KMS-11 (cell line): ENCODE measurements around the gene STK40.

Experiments used
- H2AFZ ChIP-seq: fragments of 200-600 bp; sonication (generic); 2 replicates; pipeline ENCODE4 v1.6.1; 2016; ENCODE audit warnings: antibody characterized with exemption, mixed run types, low read depth
- H3K27ac ChIP-seq: fragments of 200-600 bp; sonication (generic); 2 replicates; pipeline ENCODE4 v1.6.1; 2016; ENCODE audit warnings: mild to moderate bottlenecking, mixed run types
- H3K27me3 ChIP-seq: fragments of 200-600 bp; sonication (generic); 2 replicates; pipeline ENCODE4 v1.6.1; 2017; ENCODE audit warnings: mild to moderate bottlenecking, low read depth, mixed run types, moderate library complexity; ENCODE audit not compliant: insufficient read depth
- H3K36me3 ChIP-seq: fragments of 200-600 bp; sonication (generic); 2 replicates; pipeline ENCODE4 v1.6.1; 2017; ENCODE audit warnings: mild to moderate bottlenecking, mixed run types; ENCODE audit not compliant: insufficient read depth
- H3K4me1 ChIP-seq: fragments of 200-600 bp; sonication (generic); 2 replicates; pipeline ENCODE4 v1.6.1; 2016; ENCODE audit warnings: mild to moderate bottlenecking, low read depth, mixed run types; ENCODE audit not compliant: poor library complexity, severe bottlenecking
- H3K4me2 ChIP-seq: fragments of 200-600 bp; sonication (generic); 2 replicates; pipeline ENCODE4 v1.7.0; 2016; ENCODE audit warnings: mild to moderate bottlenecking, mixed run types
- H3K4me3 ChIP-seq: fragments of 200-600 bp; sonication (generic); IDR thresholded peaks from 2 replicates; pipeline ENCODE4 v1.6.1; 2017; ENCODE audit warnings: low read depth, low read length, mixed read lengths; ENCODE audit not compliant: insufficient read depth
- H3K79me2 ChIP-seq: fragments of 200-600 bp; sonication (generic); 2 replicates; pipeline ENCODE4 v1.6.1; 2016; ENCODE audit warnings: low read depth, mixed run types; ENCODE audit not compliant: insufficient read depth
- H3K9ac ChIP-seq: fragments of 200-600 bp; sonication (generic); 2 replicates; pipeline ENCODE4 v1.6.1; 2016; ENCODE audit warnings: mild to moderate bottlenecking, mixed run types
- H4K20me1 ChIP-seq: fragments of 200-600 bp; sonication (generic); 2 replicates; pipeline ENCODE4 v1.6.1; 2016; ENCODE audit warnings: mild to moderate bottlenecking, mixed run types; ENCODE audit not compliant: insufficient read depth
- TF ChIP-seq, protein P1 (sequence below): fragments of 200-600 bp; sonication (generic); conservative IDR thresholded peaks from 2 replicates; pipeline ENCODE4 v1.6.1; 2017; ENCODE audit warnings: low read depth, mild to moderate bottlenecking, antibody characterized with exemption, low read length, moderate library complexity, mixed read lengths

STK40 gene

DNA sequence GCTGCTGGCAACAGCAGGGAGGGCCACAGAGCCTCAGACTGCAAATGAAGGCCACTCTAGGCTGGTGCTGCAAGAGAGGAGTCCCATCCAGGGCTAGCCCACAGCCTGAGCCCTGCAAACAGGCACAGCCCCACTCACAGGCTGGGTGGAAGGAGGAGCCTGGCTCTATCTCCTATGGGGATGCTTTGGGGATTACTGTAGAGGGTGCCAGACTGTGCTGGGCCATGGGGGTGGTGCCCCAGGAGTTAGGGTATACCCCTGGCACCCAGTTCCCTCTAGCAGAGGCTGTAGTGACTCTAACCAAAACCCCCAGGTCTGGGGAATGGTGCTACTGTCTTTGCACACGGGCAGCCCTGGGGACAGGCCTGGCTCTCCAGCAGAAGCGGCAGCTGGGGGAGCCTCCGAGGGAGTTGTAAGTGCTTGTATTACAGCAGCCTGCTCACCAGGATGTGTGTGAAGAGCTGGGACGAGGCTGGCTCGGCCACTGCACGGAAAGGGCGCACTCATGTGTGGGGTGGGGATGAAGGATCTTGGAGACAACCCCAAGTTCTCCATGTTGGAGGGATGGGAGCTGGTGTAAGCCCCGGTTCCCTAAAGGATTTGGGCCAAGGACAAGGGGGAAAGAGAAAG, 38.9 kb downstream of the STK40 start:
- H3K79me2 ChIP-seq = no peaks in the 10 kb centered on the region
- no peaks in the 10 kb centered on the region for H3K36me3 ChIP-seq
- H3K4me3 ChIP-seq = no peak overlapping the region
- H2AFZ ChIP-seq = no peak overlapping the region
- no peak overlapping the region for H3K9ac ChIP-seq
- H3K27ac ChIP-seq = no peak overlapping the region
- no peaks in the 10 kb centered on the region for H3K27me3 ChIP-seq
- H4K20me1 ChIP-seq = no peaks in the 10 kb centered on the region
- TF ChIP-seq, protein P1, sequence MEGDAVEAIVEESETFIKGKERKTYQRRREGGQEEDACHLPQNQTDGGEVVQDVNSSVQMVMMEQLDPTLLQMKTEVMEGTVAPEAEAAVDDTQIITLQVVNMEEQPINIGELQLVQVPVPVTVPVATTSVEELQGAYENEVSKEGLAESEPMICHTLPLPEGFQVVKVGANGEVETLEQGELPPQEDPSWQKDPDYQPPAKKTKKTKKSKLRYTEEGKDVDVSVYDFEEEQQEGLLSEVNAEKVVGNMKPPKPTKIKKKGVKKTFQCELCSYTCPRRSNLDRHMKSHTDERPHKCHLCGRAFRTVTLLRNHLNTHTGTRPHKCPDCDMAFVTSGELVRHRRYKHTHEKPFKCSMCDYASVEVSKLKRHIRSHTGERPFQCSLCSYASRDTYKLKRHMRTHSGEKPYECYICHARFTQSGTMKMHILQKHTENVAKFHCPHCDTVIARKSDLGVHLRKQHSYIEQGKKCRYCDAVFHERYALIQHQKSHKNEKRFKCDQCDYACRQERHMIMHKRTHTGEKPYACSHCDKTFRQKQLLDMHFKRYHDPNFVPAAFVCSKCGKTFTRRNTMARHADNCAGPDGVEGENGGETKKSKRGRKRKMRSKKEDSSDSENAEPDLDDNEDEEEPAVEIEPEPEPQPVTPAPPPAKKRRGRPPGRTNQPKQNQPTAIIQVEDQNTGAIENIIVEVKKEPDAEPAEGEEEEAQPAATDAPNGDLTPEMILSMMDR = no peak
- no peak overlapping the region for H3K4me2 ChIP-seq
- no peaks in the 10 kb centered on the region for H3K4me1 ChIP-seq

- TF ChIP-seq, protein P1 = no peak
- H3K36me3 ChIP-seq = no peaks in the 10 kb centered on the region
Observed at GRCh38 chr1:36345353-36345752, 40.4 kb downstream of the STK40 start.

DNA sequence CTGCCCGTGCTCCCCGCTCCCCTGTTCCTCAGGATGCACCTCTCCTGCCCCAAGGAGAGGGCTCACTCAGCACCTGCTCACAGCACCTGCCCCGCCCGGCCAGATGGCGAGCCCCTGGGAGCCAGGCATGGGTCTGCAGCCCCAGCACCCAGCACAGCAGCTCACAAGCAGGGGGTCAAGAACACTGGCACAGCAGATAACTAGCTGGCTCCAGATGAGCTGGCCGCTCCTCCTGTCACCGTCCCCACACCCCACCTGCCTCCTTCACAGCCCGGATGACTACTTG, 41.4 kb downstream of the STK40 start:
- Histone ChIP-seq H4K20me1 (no peaks in the 10 kb centered on the region), H3K79me2 (no peaks in the 10 kb centered on the region), H3K4me1 (no peaks in the 10 kb centered on the region), H3K36me3 (no peaks in the 10 kb centered on the region), H3K9ac (no peak overlapping the region), H3K27me3 (no peaks in the 10 kb centered on the region), H3K27ac (no peak overlapping the region), H3K4me2 (no peak overlapping the region), H3K4me3 (no peak overlapping the region), H2AFZ (no peak overlapping the region)
- TF ChIP-seq, protein P1 = no peak

More at GRCh38 chr1:36345353-36345752, 40.4 kb downstream of the STK40 start:
- Histone ChIP-seq H3K9ac (no peak overlapping the region), H3K4me3 (no peak overlapping the region), H3K4me1 (no peaks in the 10 kb centered on the region), H3K27ac (no peak overlapping the region), H2AFZ (no peak overlapping the region), H4K20me1 (no peaks in the 10 kb centered on the region), H3K4me2 (no peak overlapping the region), H3K79me2 (no peaks in the 10 kb centered on the region), H3K27me3 (no peaks in the 10 kb centered on the region)

- no peaks in the 10 kb centered on the region for H3K4me1 ChIP-seq
- no peak overlapping the region for H3K9ac ChIP-seq
- H2AFZ ChIP-seq = no peak overlapping the region
- H3K36me3 ChIP-seq = no peaks in the 10 kb centered on the region
- H3K27me3 ChIP-seq = no peaks in the 10 kb centered on the region
- no peak overlapping the region for H3K27ac ChIP-seq
- TF ChIP-seq, protein P1 = no peak
- H3K79me2 ChIP-seq = no peaks in the 10 kb centered on the region
- no peak overlapping the region for H3K4me3 ChIP-seq
- no peaks in the 10 kb centered on the region for H4K20me1 ChIP-seq
- H3K4me2 ChIP-seq = no peak overlapping the region
Observed at GRCh38 chr1:36343651-36344394, 41.9 kb downstream of the STK40 start.
